DMS 273 (cell line): ENCODE measurements around the gene BNC2.
"Not testable (repeated sequence)": the region's sequence is repeated elsewhere in the genome, so short reads cannot be mapped to it uniquely, and the experiment has no call there.

Experiments
- DNase-seq: peaks from one replicate; lab custom pipeline; 2025; ENCODE audit not compliant: unreplicated experiment; lab: John Stamatoyannopoulos, UW

Gene BNC2

GRCh38 chr9:16519001-16519400 is 351.5 kb downstream of the BNC2 start:
- no peak for DNase-seq

- no peak for DNase-seq
Observed at GRCh38 chr9:16516891-16517290, 353.6 kb downstream of the BNC2 start.

GRCh38 chr9:16515879-16516301 is 354.6 kb downstream of the BNC2 start:
- peak; percentile 42 for DNase-seq

GRCh38 chr9:16515207-16515606 is 355.3 kb downstream of the BNC2 start:
- no peak for DNase-seq

GRCh38 chr9:16514131-16514530 is 356.3 kb downstream of the BNC2 start:
- no peak for DNase-seq

GRCh38 chr9:16512281-16512680 is 358.2 kb downstream of the BNC2 start:
- no peak for DNase-seq

GRCh38 chr9:16510482-16510881 is 360.0 kb downstream of the BNC2 start:
- DNase-seq, result no peak

GRCh38 chr9:16509997-16510396 is 360.5 kb downstream of the BNC2 start:
- DNase-seq, result no peak

- DNase-seq, result no peak
Observed at GRCh38 chr9:16505199-16505598, 365.3 kb downstream of the BNC2 start.

- DNase-seq, result no peak
Observed at GRCh38 chr9:16501726-16502125, 368.7 kb downstream of the BNC2 start.

- no peak for DNase-seq
Observed at GRCh38 chr9:16501141-16501540, 369.3 kb downstream of the BNC2 start.

- no peak for DNase-seq
Observed at GRCh38 chr9:16500386-16500785, 370.1 kb downstream of the BNC2 start.

- DNase-seq, result no peak
Observed at GRCh38 chr9:16499892-16500291, 370.6 kb downstream of the BNC2 start.

GRCh38 chr9:16496908-16497307 is 373.6 kb downstream of the BNC2 start:
- no peak for DNase-seq

GRCh38 chr9:16487915-16488314 is 382.6 kb downstream of the BNC2 start:
- no peak for DNase-seq

GRCh38 chr9:16485575-16486321 is 384.7 kb downstream of the BNC2 start:
- no peak for DNase-seq

GRCh38 chr9:16485160-16485559 is 385.3 kb downstream of the BNC2 start:
- DNase-seq, result no peak

- no peak for DNase-seq
Observed at GRCh38 chr9:16484744-16485143, 385.7 kb downstream of the BNC2 start.

GRCh38 chr9:16484180-16484579 is 386.3 kb downstream of the BNC2 start:
- no peak for DNase-seq

- DNase-seq, result no peak
Observed at GRCh38 chr9:16482764-16483163, 387.7 kb downstream of the BNC2 start.

GRCh38 chr9:16480584-16480983 is 389.9 kb downstream of the BNC2 start:
- DNase-seq, result not testable (repeated sequence)

- DNase-seq, result no peak
Observed at GRCh38 chr9:16475996-16476395, 394.5 kb downstream of the BNC2 start.

GRCh38 chr9:16475257-16475656 is 395.2 kb downstream of the BNC2 start:
- no peak for DNase-seq
